GM20000 (cell line): ENCODE measurements around the gene ITCH.
A peak's percentile ranks its signal among the peaks of the same experiment; 100 is the strongest.

Experiments used
- DNase-seq: peaks from one replicate; pipeline ENCODE4 v3.0.0; 2012; ENCODE audit warnings: low spot score
- CTCF ChIP-seq: IDR thresholded peaks from 2 replicates; pipeline ENCODE4 v1.5.1; 2012; ENCODE audit warnings: mild to moderate bottlenecking, control low read depth; ENCODE audit errors: extremely low read depth, missing control alignments

The ITCH gene

GRCh38 chr20:34537651-34538050 is 174.6 kb downstream of the ITCH start:
- DNase-seq, result no peak
- TF ChIP-seq CTCF, result no peak

DNA sequence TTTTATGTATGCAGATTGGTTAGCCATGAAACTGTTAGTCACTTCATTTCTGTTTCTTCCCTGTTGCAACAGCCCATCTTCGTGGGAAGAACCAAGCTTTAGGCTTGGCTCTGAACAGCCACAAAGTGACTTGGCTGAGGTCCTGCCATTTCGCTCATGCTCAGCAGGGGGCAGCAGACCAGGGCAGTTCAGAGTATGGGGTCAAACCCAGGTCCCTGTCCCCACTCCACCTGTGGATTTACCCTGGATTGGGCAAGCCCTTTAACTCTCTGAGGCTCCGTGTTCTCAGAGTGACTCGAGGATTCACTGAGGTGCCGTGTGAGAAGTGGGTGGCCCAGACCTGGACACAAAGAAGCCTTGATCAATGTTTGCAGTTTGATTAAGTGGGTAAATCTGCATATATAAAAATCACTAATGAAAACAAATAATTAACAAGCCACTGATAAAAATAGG is 175.6 kb downstream of the ITCH start:
- peak; percentile 64 for DNase-seq
- TF ChIP-seq CTCF, result peak; percentile 77

DNA sequence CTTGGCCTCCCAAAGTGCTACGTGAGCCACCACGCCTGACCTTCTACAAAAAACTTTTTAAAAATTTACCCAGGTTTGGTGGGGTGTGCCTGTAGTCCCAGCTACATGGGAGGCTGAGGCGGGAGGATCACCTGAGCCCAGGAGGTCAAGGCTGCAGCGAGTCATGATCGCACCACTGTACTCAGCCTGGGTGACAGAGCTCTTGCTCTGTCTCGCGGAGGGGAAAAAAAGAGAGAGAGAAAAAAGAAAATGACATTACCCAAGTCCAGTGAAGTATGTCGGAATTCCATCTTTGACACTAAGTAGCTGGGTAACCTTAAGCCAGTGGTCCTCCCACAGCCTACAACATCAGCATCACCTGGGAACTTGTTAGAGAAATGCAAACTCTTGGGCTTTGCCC is 176.7 kb downstream of the ITCH start:
- TF ChIP-seq CTCF, result no peak
- DNase-seq, result no peak

- no peak for DNase-seq
- TF ChIP-seq CTCF, result no peak
Observed at GRCh38 chr20:34540596-34541263, 177.7 kb downstream of the ITCH start.

DNA sequence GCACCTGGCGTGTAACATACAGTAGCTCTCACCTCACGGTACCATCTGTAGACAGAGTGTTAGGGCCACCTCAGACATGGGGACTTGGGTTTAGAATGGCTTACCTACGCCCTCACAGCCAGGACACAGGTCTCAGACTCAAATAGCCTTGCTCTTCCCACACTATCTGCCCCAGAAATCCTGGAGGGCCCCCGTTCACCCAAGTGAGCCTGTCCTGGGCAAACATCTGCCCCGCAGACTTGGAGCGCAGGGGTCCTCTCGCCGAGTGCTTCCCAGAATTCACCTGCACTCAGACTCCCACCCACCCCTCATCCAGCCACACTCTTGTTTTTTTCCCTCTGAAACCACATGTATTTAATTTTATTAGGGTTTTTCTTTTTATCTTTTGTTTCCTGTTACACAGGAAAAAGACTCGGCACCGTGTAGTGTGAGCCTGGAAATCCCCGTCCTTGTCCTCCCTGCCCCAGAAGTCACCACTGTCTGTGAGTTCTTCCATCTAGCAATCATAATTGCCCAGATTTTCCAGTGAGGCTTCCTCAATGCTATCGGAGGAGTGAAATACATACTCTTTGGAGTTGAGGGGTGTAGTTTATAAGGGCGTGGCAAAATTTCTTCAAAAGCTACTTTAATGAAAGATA is 178.3 kb downstream of the ITCH start:
- no peak for TF ChIP-seq CTCF
- DNase-seq, result no peak

DNA sequence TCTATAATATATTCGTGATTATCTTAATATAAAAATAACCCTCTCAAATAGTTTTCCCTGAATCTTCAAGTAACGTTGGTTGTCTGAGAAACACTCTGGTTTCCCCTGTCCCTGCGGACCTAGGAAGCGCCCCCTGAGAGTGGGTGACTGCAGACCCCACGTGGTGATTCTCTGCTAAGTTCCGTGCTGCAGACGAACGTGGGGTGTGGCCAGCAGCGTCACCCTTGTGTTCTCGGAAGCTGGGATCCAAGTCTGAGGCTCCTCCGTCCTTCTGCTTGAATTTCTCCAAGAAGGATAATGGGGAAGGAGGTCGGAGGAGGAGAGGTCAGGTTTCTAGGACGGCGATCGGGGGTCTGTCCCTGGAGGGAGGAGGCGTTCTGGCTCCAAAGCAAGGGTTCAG is 178.8 kb downstream of the ITCH start:
- no peak for TF ChIP-seq CTCF
- DNase-seq, result no peak

GRCh38 chr20:34542439-34542838 is 179.4 kb downstream of the ITCH start:
- DNase-seq, result no peak
- TF ChIP-seq CTCF, result no peak
